ENCODE data around the gene GOLGA6L7.
"Not testable (repeated sequence)": the region's sequence is repeated elsewhere in the genome, so short reads cannot be mapped to it uniquely, and the experiment has no call there.

GRCh38 chr15:28811852-28812550 is 36.4 kb downstream of the GOLGA6L7 start:
- TF ChIP-seq CTCF (IDR thresholded peaks at IDR 0.05 in 8 of 11, conservative IDR thresholded peaks at IDR 0.05 in 3 of 11); POLR2A (IDR thresholded peaks at IDR 0.05); POLR2AphosphoS5 (IDR thresholded peaks at IDR 0.05): not testable (repeated sequence)

All from spleen (tissue), 7 donors.